ENCODE measurements around the gene TMEM212. TPM values are rescaled to one million over a fixed set of nuclear protein-coding genes. Genes with fewer than 3 reads are reported as not detected.

TMEM212 gene
- polyA plus RNA-seq, 4 donors, result 0.16 to 0.35 TPM; not detected in 2

- no peak for DNase-seq (ENCODE audit: low read depth in 4 of 4, low spot score in 2 of 4)
Observed at GRCh38 chr3:171832989-171833388, 10.2 kb upstream of the TMEM212 start.

- DNase-seq (ENCODE audit: low read depth in 4 of 4, low spot score in 2 of 4), result no peak
Observed at GRCh38 chr3:171833789-171834460, 9.2 kb upstream of the TMEM212 start.

DNA sequence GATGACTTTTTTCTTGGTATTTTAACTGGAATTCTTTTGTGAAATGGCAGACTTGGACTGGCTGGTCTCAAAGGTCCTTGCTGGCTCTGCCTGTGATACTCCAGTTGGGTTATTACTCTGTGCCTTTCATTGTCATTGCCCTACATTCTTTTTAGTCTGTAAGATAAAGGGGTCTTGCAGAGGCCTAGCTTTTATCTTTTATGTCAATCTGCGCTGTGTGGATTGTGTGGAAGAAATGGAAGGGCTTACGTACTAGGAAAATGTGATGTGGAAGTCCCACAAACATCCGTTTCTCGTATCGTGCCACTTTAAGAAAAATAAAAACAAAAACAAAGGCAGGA is 8.7 kb upstream of the TMEM212 start:
- DNase-seq (ENCODE audit: low read depth in 4 of 4, low spot score in 2 of 4), result no peak

DNA sequence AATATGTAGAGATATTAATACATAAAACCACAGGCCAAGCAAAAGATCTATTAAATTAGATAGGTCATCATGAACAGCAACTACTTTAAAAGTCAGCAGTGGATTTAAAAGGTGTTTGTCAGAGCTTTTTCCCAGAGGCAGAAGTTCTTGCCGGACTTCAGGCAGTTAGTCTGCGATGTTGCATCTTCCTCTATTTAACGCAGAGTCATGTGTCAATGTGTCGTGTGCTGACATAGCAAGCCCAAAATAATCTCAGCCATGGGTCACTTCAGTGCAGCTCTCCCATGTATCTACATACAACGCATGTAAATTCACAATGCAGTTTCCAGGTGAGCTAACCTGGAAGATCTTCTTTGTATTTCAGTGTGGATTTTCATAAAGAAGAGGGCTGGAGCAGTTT is 8.0 kb upstream of the TMEM212 start:
- no peak for DNase-seq (ENCODE audit: low read depth in 4 of 4, low spot score in 2 of 4)

GRCh38 chr3:171835613-171836012 is 7.5 kb upstream of the TMEM212 start:
- no peak for DNase-seq (ENCODE audit: low read depth in 4 of 4, low spot score in 2 of 4)

DNA sequence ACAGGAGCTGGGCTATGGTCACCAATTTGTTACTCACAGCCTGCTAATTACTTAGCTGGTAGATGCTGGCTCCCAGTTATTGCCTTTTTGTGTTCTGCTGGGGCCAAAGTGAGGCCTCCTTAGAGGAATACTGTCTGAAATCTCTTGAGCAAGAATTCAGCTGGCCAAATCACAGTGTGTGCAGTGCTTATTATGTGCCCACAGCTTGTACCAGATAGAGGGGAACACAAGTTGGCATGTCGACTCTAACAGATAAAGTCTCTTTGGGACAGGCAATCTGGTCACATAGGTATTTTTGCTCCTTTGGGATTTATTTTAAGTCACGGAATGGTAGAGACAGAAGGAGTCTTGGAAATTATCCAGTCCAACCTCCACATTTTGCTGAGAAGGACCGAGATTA is 6.3 kb upstream of the TMEM212 start:
- no peak for DNase-seq (ENCODE audit: low read depth in 4 of 4, low spot score in 2 of 4)

DNA sequence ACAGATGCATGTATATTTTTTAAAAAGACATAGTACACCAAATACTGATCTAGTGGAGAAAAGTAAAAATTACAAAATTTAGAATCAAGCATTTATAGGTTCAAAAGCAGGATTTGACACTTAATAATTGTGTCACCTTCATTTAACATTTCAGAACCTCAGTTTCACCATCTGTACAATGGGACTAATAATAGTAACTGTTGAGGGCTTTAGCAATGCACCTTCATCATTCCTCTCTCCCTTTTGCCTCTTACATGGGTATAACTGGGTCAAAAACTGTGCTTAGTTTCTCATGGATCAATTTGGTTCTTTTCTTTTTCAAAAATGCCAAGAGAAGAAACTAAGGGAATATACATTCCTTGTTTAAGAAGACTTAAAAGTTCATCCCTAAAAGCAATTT is 5.5 kb upstream of the TMEM212 start:
- no peak for DNase-seq (ENCODE audit: low read depth in 4 of 4, low spot score in 2 of 4)

DNA sequence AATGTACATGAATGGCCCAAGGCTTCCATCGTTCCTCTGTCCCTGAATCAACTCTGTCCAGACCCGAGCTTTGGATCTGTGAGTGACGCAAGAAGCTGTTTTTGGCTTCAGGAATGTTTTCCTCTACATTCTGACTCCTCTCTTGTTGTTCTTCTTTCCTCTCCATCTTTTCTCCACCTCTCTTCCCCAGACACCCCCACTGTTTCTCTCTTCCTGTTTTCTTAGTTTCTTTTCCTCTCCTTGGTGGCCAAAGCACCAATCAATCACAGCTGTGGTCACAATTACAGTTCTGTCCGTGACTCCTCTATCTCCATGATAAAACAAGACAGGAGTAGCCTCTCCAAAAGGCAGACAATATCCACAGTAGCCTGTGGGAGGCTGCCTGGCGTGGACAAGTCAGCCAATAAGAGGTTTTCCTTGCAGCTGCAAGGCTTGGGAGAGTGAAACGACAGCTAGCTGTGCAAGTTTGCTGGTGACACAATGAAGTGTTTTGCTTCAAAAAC is 4.9 kb upstream of the TMEM212 start:
- peak in 1 of 4 donors; percentile 42 for DNase-seq (ENCODE audit: low read depth in 4 of 4, low spot score in 2 of 4)

DNA sequence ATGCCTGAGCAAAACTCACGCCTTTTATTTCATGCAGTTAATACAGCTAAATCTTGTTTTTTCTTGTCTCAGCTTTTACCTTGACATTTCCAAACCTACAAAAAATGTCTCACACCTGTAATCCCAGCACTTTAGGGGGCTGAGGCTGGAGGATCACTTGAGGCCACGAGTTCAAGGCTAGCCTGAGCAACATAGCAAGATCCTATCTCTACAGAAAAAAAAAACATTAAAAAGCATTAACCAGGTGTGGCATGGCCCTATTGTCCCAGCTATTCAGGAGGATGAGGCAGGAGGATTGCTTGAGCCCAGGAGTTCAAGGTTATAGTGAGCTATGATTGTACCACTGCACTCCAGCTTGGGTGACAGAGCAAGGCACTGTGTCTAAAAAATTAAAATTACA is 3.9 kb upstream of the TMEM212 start:
- DNase-seq (ENCODE audit: low read depth in 4 of 4, low spot score in 2 of 4), result no peak

GRCh38 chr3:171840445-171840810 is 2.7 kb upstream of the TMEM212 start:
- no peak for DNase-seq (ENCODE audit: low read depth in 4 of 4, low spot score in 2 of 4)

DNA sequence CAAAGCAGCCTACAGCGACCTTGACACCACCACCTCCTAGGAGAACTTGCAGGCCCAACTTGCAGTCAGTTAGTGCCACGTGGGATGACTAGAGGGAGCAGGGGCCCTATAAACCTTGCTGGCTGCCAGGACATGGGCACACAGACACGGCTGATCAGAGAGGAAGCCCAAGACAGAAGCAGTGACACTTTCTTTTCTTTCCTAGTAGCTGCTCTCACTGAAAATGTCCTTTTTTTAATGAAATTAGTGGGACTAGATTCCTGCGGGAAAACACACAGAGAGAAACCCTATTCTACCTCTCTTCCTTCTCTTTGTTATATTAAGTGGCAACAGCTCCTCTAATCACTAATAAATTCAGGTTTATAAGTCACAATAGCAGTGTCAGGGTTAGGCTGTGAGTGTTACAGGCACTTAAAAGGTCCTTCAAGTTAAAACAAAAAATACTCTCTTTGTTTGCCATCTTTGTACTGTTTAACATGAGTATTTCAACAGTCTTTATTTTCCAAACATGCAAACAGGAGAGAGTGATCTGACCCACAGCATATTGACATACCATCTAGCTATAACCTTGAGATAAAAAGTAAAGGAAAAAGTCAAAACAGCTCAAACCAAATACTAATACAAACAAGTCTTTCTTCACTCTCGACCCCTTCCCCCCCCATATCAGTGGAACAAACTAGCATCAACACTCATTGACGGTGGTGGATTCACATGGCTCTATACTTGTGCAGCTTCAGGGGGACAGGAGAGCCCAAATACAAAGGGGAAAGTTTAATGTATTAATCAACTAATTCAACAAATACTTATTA is 2.1 kb upstream of the TMEM212 start:
- no peak for DNase-seq (ENCODE audit: low read depth in 4 of 4, low spot score in 2 of 4)

DNA sequence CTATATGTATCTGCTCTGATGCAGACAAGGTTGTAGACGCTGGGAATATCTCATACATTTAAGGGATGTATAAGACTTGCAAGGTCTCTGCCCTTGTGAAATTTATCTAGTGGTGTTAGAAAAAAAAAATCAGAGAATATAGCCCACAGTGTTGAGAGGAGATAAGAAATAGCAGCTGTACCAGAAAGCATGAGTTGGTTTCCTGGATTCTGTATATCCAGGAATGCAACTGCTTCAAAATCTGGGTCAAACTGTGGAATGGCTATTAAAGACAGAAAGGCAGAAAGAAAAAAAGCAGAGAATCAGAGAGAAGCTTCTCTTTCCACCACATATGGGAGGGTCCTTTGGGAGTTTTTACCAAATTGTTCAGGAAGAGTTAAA is 1.5 kb upstream of the TMEM212 start:
- DNase-seq (ENCODE audit: low read depth in 4 of 4, low spot score in 2 of 4), result no peak

DNA sequence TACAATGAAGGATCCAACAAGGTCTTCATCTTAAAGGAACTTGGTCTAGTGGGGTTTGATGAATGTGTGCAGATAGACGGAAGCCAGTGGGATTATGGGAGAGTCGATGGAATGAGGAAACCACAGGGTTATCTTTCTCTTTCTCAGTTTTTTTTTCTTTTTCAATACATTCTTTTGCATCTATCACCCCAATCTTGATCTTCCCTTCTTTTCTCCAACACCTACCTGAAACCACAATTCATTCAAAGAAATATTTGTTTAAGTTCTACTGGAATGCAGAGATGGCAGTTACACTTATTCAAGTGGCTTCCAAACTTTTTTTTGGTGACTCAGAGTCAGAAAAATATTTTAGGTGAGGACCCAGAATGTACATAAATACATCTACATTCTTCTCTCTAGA is 1.7 kb downstream of the TMEM212 start:
- DNase-seq (ENCODE audit: low read depth in 4 of 4, low spot score in 2 of 4), result no peak

DNA sequence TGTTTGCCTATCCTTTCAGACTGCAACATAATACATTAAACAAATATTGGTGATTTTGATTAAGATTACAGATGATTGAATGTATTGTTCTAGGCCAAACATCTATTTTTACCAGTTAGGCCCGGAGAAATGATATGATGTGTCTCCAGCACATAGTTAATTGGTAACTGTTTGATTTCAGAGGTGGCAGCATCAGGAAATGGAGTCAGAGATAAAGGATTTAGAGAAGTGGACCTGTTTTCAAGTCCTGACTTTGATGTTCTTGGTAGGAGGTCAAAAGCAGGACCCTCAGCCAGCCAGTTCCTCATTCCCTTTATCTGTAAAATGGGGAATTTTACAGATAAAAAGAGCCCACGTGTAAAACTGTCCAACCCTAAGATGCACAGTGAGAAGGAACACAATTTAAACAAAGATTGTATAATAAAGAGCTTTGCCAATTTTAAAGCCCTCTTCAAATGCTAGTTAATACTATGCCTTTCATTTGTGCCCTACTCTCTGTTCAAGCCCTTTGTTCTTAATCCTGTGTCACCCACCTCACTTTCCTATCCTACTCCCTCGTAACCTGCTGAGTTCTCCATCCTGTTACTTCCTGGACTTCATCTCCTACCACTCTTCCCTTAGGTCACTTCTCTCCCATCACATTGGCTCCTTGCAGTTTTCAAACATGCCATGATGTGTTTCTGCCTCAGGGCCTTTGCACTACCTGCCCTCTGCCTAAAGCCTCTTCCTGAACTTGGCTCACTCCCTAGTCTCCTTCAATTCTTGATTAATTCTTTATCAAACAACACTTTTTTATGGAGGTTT is 2.5 kb downstream of the TMEM212 start:
- DNase-seq (ENCODE audit: low read depth in 4 of 4, low spot score in 2 of 4), result no peak

GRCh38 chr3:171846597-171846996 is 3.4 kb downstream of the TMEM212 start:
- DNase-seq (ENCODE audit: low read depth in 4 of 4, low spot score in 2 of 4), result no peak

- DNase-seq (ENCODE audit: low read depth in 4 of 4, low spot score in 2 of 4), result no peak
Observed at GRCh38 chr3:171847133-171847532, 4.0 kb downstream of the TMEM212 start.

GRCh38 chr3:171847595-171848259 is 4.6 kb downstream of the TMEM212 start:
- no peak for DNase-seq (ENCODE audit: low read depth in 4 of 4, low spot score in 2 of 4)

DNA sequence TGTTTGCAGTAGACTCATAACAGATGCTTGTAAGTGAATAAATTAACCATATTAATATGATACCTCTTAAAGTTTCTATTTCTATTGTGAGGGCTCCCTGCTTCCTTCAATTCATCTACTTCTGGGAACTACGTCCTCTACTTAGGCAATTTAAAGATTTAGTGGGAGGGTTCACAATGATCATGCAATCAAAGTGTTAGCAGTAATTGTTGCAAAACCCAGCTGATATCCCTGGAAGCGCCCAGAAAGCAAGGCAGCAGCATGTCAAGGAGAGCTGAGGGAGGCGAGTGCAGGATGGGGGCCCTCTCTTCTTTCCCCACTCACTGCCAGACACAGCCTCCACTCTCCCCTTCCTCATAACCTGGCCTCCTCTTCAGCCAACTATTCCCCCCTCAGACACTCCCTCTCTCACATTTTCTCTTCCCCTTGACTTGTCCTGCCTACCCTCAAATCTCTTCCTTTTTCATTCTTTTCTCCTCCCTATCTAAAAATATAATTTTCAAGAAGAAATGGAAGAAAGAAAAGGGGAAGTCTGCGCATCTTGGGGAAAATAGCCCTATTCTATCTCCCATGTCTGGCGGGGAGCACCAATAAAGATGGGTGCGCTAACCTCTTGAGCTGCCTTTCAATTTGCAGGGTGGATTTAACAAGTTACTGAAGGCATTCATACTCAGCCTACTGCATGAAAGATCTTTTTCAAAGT is 6.6 kb downstream of the TMEM212 start:
- DNase-seq (ENCODE audit: low read depth in 4 of 4, low spot score in 2 of 4), result no peak

DNA sequence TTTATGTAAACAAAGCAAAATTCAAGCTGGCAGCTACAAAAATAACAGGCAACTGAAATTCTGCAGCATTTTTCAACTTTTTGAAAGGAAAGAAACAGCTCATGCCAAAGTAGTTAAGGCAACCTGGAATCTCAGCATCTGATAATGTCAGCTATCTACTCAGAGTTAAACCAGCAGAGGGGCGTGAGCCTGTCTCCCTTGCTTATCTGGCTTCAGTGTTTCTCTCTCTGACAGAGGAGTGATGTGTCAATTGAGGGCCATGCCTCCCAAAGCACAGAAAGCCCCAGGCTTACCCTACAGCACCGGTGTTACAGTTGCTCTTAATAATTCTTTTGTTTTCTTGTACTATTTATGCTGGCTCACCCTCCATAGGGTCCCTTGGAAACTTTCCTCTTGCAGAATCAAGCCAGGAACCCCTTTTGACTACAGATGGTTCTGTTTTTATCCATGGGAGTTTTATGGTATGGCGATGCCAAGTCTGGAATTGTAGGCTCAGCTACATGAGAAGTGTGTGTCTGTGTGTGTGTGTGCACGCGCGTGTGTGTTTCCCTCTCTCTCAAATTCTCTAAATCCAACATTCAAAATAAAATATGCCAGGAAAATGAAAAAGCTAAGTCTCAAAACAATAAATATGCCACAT is 7.3 kb downstream of the TMEM212 start:
- DNase-seq (ENCODE audit: low read depth in 4 of 4, low spot score in 2 of 4), result no peak

Measured in left renal cortex interstitium (tissue), 4 donors.